Hematopoietic multipotent progenitor cell treated with erythropoietin and hydrocortisone succinate and interleukin-3 and kit ligand, for 4 days (in vitro differentiated cells): Measurements from ENCODE around the gene UROS.

Source experiments
- DNase-seq: peaks from one replicate; pipeline ENCODE4 v3.0.0-alpha.2; 2015

The UROS gene

GRCh38 chr10:125757742-125758141, 65.3 kb downstream of the UROS start:
- DNase-seq: no peak

GRCh38 chr10:125756853-125757487, 66.1 kb downstream of the UROS start:
- DNase-seq: no peak

GRCh38 chr10:125756196-125756595, 66.9 kb downstream of the UROS start:
- no peak for DNase-seq

GRCh38 chr10:125747417-125747816, 75.6 kb downstream of the UROS start:
- no peak for DNase-seq

- no peak for DNase-seq
Observed at GRCh38 chr10:125744909-125745308, 78.1 kb downstream of the UROS start.

GRCh38 chr10:125742465-125742864, 80.6 kb downstream of the UROS start:
- peak; percentile 52 for DNase-seq

GRCh38 chr10:125739994-125740679, 82.9 kb downstream of the UROS start:
- no peak for DNase-seq
